GM21576 (cell line): ENCODE measurements around the gene CNIH1.

Experiments
- ATAC-seq: cut with Tn5 transposase; IDR thresholded peaks from one replicate; pipeline ENCODE4 v1.9.1; 2021; ENCODE audit warnings: mild to moderate bottlenecking, moderate library complexity; ENCODE audit not compliant: unreplicated experiment

CNIH1 gene

GRCh38 chr14:54440873-54441868 lies at the start of gene CNIH1:
CNIH1 (minus strand) TSS chr14:54441374; CDS start chr14:54441327, 47 bp downstream.
- ATAC-seq = peak; percentile 91

GRCh38 chr14:54490445-54491175 lies 49.4 kb upstream of the CNIH1 start:
- no peak for ATAC-seq

DNA sequence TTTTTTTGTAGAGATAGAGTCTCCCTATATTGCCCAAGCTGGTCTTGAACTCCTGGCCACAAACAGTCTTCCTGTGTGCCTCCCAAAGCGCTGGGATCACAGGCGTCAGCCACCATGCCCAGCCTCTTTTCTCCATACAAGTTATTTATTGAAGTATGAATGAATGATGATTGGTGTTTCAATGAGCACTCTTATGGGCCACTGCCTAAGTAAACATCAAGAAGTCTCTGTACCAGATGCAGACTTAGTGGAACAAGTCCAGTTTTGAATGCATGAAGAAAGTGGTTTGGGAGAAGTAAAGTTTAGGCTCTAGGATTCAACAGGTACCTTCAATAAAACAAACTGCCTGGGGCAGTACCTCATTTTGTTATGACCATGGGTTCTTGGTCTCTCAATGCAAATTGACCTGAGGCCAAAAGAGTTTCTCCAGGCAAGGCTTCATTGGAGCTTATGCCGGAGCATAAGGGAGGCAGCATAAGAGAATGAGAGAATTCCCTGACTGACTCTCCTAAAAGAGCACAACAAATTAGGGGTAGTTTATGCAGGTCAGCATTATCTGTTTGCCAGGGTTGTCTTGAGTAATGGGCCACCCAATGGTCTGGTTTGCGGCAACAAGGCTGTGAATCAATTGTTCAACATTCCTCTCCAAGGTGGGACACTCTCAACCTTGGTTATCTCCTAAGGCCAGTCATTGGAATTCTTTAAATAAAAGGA lies 48.7 kb upstream of the CNIH1 start:
- no peak for ATAC-seq

DNA sequence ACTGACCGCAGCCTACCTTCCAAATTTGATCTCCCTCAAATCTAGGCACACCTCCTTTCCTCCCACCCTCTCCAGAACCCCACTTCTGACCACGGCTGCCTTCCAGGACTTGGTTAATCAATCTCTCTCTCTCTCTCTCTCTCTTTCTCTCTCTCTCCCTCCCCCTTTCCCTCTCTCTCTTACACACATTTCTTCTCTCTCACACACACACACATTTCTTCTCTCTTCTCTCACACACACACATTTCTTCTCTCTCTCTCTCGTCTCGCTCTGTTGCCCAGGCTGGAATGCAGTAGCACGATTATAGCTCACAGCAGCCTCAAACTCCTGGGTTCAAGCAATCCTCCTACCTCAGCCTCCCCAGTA lies 48.1 kb upstream of the CNIH1 start:
- no peak for ATAC-seq

- ATAC-seq = peak; percentile 85
Observed at GRCh38 chr14:54488646-54489317, 47.6 kb upstream of the CNIH1 start, which contains the start of gene GMFB. GMFB (minus strand) TSS chr14:54488980; CDS start chr14:54488927, 53 bp downstream.

DNA sequence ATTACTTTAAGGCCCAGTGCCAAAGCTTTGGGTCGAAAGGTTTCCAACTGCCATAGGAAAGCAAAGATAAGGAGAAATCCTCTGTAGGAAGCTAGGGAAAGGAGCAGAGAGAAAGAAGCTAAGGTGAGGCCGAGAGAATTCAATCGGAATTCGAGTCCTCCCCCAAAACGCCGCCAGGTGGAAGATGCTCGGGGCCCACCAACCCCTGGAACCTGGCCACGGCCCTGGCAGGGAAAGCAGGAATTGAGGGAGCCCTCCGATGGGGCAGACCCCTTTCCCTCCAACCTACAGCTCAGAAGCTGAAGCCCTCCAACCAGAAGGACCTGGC lies 47.1 kb upstream of the CNIH1 start:
- ATAC-seq = no peak

DNA sequence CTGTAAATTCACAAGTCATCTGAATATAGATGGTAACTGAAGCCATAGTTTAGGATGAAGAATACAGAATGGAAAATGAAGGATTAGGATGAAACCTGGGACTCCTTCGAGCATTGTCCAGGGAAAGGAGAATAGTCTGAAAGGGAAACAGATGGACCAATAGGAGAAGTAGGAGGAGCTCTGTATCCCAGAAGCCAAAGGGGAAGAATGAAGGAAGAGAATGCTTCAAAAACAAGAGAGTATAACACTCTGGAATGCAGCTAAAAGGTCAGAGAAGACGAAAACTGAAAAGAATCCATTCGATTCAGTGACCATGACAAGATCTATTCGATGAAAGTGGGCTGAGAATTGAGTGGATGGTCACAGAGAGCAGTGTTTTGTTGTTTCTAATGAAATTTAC lies 46.6 kb upstream of the CNIH1 start:
- ATAC-seq = no peak

DNA sequence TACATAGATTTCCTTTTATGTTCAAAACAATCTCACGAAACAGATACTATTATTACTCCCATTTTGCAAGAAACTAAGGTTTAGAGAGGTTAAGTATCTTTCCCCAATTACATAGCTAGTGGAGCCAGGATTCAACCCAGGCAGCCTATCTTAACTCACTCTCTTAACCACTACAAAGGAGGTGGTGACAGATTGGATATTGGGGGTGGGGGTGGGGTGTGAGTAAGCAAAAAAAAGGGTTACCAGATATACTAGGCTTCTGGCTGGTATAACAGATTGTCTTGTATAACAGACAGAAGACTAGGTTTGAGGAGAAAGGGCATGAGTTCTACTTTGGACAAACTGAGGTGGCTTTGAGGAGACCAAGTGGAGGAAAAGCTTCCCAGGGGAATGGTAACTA lies 45.5 kb upstream of the CNIH1 start:
- no peak for ATAC-seq

GRCh38 chr14:54483846-54484245 lies 42.7 kb upstream of the CNIH1 start:
- ATAC-seq = no peak

GRCh38 chr14:54483073-54483745 lies 42.0 kb upstream of the CNIH1 start:
- no peak for ATAC-seq

GRCh38 chr14:54481695-54482094 lies 40.5 kb upstream of the CNIH1 start:
- no peak for ATAC-seq

DNA sequence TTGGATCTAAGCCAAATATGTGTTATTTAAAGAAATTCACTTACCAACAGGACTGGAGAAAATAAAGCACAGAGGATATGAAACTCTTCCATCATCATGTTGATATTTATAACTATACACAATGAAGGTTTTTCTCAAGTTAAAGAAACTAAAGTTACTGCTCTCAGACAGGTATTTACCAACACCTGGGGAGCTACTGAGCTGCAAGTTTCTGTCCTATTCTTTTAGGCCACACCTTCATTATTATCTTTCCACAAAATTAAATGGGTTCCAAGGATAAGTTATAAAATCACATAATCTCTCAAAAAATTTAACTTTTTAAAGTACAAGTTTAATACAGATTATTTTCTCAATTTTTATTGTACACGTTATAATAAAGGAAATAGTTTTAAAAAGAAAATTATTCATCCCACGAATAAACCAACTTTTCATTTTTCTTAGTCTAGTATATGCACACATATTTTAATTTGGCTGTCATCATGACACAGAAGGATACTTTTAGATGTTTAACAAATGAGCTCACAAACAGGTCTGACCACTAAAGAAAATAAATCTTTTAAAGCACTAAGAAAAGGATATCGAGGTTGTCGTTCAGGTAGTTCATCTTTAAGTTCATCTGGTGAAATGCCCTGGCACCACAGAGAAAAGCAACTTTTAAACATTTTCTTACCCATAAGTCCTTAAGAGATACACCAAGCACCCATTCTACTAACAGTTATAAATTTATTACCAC lies 39.8 kb upstream of the CNIH1 start:
- ATAC-seq = no peak

GRCh38 chr14:54478636-54479215 lies 37.6 kb upstream of the CNIH1 start:
- ATAC-seq = no peak

DNA sequence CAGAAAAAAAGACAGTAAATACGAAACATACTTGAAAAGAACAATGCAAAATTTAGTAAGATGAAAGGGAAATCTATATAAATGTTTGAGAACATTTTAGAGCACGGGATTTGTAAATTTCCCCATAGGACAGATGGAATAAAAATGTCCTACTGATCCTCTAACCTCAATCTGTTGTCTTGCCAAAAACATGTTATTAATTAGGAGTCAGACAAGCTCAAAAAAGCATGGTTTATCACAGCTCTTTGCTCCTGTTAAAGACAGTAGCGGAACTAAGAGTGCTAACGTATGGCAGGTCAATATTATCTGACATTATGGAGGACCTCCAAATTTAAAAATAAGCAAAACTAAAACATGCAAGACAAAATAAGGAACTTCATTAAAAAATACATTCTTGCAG lies 34.7 kb upstream of the CNIH1 start:
- ATAC-seq = no peak

DNA sequence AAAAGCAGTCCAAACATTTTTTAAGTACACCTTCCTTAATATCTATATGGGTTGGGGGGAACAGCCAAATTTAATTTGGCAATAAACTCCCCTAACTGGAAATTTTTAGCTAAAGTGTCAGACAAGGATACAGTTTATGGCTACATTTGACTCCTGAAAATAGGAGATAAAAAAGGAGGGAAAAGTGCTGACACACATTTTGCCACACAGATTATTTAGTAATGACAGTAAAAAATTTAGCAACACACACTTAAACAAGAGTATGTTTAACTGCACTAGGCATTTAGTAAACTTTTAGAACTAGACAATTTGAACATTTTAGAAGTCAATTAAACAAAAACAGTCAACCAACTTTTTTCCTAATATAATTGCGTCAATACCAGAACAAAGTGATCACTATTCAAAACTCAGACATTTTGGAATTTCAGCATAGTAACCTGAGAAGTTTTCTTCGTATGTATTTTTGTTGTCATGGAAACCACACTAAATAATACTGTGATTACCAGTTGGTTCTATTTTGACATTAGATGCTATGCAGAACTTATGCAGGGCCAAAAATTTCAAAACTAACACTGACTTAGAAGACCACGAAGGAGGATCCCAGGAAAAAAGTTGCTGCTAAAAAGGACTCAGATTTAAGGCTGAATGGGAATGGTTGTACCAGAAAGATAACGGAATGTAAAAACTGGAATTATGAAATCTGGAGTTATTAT lies 34.2 kb upstream of the CNIH1 start:
- ATAC-seq = no peak

DNA sequence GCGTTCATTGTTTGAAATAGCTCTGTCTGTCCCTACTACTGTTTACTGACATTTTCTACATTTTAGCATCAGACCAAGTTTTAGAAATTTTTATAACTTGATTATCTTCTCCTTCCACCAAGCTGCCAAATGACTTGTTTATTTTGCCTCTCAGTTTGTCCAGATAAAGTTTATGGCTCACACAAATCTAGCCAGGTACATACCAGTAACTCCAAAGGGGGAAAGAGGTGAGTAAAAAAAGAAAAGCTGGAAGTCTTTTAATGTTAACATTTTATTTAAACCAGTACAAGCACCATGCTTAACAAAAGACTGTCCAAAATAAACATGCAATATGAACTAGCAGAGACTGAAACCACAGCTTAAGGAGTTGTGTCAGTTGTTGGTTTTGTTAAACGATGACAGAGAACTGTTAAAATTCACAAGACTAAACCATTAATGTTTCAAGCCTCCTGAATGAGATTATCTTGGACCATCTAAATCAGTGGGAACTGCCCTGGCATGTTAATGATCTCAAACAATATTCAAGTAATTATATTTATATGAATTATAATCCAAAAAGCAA lies 33.1 kb upstream of the CNIH1 start:
- ATAC-seq = no peak

GRCh38 chr14:54472315-54472714 lies 31.1 kb upstream of the CNIH1 start:
- ATAC-seq = no peak

- no peak for ATAC-seq
Observed at GRCh38 chr14:54471641-54472040, 30.5 kb upstream of the CNIH1 start.
